Measurements from ENCODE around the gene TTLL1. TPM values are rescaled to one million over a fixed set of nuclear protein-coding genes. Genes with fewer than 3 reads are reported as not detected.

TTLL1 gene
- polyA plus RNA-seq (2012; ENCODE audit: insufficient read depth, insufficient read length), result 26.6 TPM

- peak; percentile 77 for DNase-seq (ENCODE audit: low read depth, low spot score)
These were observed at the start of gene TTLL1 for GRCh38 chr22:43088984-43089717. Gene TTLL1 (minus strand): TSS chr22:43089391. CDS start chr22:43075586, 13,805 bp downstream.

GRCh38 chr22:43136801-43137200 lies 47.6 kb upstream of the TTLL1 start:
- no peak for DNase-seq (ENCODE audit: low read depth, low spot score)

More at GRCh38 chr22:43088984-43089717, at the start of gene TTLL1:
- H3K4me3 ChIP-seq (ENCODE audit: low read length), result peak within 1 kb of the TSS; percentile 76

GRCh38 chr22:43136255-43136654 lies 47.1 kb upstream of the TTLL1 start:
- H3K4me3 ChIP-seq (ENCODE audit: low read length), result no peak overlapping the region
- DNase-seq (ENCODE audit: low read depth, low spot score), result peak; percentile 48

More at GRCh38 chr22:43136801-43137200, 47.6 kb upstream of the TTLL1 start:
- no peak overlapping the region for H3K4me3 ChIP-seq (ENCODE audit: low read length)

- no peak overlapping the region for H3K4me3 ChIP-seq (ENCODE audit: low read length)
- DNase-seq (ENCODE audit: low read depth, low spot score), result no peak
These were observed 46.4 kb upstream of the TTLL1 start for GRCh38 chr22:43135565-43135964.

- no peak overlapping the region for H3K4me3 ChIP-seq (ENCODE audit: low read length)
- no peak for DNase-seq (ENCODE audit: low read depth, low spot score)
These were observed 45.4 kb upstream of the TTLL1 start for GRCh38 chr22:43134553-43134952.

GRCh38 chr22:43133401-43133800 lies 44.2 kb upstream of the TTLL1 start:
- no peak overlapping the region for H3K4me3 ChIP-seq (ENCODE audit: low read length)
- no peak for DNase-seq (ENCODE audit: low read depth, low spot score)

- no peak overlapping the region for H3K4me3 ChIP-seq (ENCODE audit: low read length)
- DNase-seq (ENCODE audit: low read depth, low spot score), result no peak
These were observed 42.7 kb upstream of the TTLL1 start for GRCh38 chr22:43131773-43132501.

GRCh38 chr22:43129426-43130425 lies 40.5 kb upstream of the TTLL1 start:
- no peak overlapping the region for H3K4me3 ChIP-seq (ENCODE audit: low read length)
- DNase-seq (ENCODE audit: low read depth, low spot score), result no peak

- H3K4me3 ChIP-seq (ENCODE audit: low read length), result peak overlapping the region; percentile 1
- peak; percentile 63 for DNase-seq (ENCODE audit: low read depth, low spot score)
These were observed 39.8 kb upstream of the TTLL1 start for GRCh38 chr22:43128928-43129424.

- DNase-seq (ENCODE audit: low read depth, low spot score), result no peak
- no peak overlapping the region for H3K4me3 ChIP-seq (ENCODE audit: low read length)
These were observed 38.9 kb upstream of the TTLL1 start for GRCh38 chr22:43128116-43128515.

- DNase-seq (ENCODE audit: low read depth, low spot score), result no peak
- no peak overlapping the region for H3K4me3 ChIP-seq (ENCODE audit: low read length)
These were observed 38.1 kb upstream of the TTLL1 start for GRCh38 chr22:43127166-43127908.

- H3K4me3 ChIP-seq (ENCODE audit: low read length), result no peak overlapping the region
- no peak for DNase-seq (ENCODE audit: low read depth, low spot score)
These were observed 37.4 kb upstream of the TTLL1 start for GRCh38 chr22:43126501-43127165.

- no peak overlapping the region for H3K4me3 ChIP-seq (ENCODE audit: low read length)
- DNase-seq (ENCODE audit: low read depth, low spot score), result no peak
These were observed 29.8 kb upstream of the TTLL1 start for GRCh38 chr22:43118953-43119458.

- DNase-seq (ENCODE audit: low read depth, low spot score), result no peak
- H3K4me3 ChIP-seq (ENCODE audit: low read length), result no peak overlapping the region
These were observed 29.0 kb upstream of the TTLL1 start for GRCh38 chr22:43118024-43118849.

- H3K4me3 ChIP-seq (ENCODE audit: low read length), result no peak overlapping the region
- DNase-seq (ENCODE audit: low read depth, low spot score), result no peak
These were observed 27.7 kb upstream of the TTLL1 start for GRCh38 chr22:43116932-43117331.

- DNase-seq (ENCODE audit: low read depth, low spot score), result no peak
- H3K4me3 ChIP-seq (ENCODE audit: low read length), result no peak overlapping the region
These were observed 25.8 kb upstream of the TTLL1 start for GRCh38 chr22:43114958-43115357.

Measured in Jurkat, Clone E6-1 (cell line).